Subcutaneous adipose tissue (tissue), 4 donors: ENCODE results near the gene ADAMTS18. TPM values are rescaled to one million over a fixed set of nuclear protein-coding genes. Genes with fewer than 3 reads are reported as not detected.

ENCODE experiments used
- total RNA-seq, 4 donors: library from RNA; depleted of rRNA; stranded (reverse); fragments of >200 nt; gene quantifications; one replicate each; pipeline ENCODE4 v1.1.0, GENCODE V29; 2016
- TF ChIP-seq, protein P1 (sequence below): fragments of 450-650 bp; IDR thresholded peaks from one replicate; pipeline ENCODE4 v1.5.1; 2016; ENCODE audit warnings: low read depth, mild to moderate bottlenecking, control low read depth, antibody characterized with exemption, moderate library complexity

ADAMTS18 gene
- total RNA-seq, 4 donors from 2014 or later, result 1.1 to 20.9 (median 3.1) TPM

DNA sequence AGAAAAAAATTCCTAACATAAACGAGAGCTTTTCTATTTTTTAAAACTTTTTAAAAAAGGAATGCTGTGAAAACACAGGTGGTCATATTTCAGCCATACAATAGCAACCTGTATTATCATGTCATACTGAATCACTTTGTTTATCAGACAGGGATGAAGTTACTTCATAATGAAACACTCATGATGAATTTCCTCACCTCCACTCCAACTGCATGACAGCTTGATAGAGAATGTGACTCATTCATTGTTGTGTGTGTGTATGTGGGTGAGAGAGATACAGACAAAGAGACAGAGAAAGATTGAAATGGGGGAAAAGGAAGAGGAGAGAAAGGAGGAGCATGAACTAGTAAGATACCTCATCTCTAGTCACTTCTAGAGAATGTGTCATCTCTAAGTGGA lies 126.7 kb downstream of the ADAMTS18 start:
- TF ChIP-seq, protein P1, sequence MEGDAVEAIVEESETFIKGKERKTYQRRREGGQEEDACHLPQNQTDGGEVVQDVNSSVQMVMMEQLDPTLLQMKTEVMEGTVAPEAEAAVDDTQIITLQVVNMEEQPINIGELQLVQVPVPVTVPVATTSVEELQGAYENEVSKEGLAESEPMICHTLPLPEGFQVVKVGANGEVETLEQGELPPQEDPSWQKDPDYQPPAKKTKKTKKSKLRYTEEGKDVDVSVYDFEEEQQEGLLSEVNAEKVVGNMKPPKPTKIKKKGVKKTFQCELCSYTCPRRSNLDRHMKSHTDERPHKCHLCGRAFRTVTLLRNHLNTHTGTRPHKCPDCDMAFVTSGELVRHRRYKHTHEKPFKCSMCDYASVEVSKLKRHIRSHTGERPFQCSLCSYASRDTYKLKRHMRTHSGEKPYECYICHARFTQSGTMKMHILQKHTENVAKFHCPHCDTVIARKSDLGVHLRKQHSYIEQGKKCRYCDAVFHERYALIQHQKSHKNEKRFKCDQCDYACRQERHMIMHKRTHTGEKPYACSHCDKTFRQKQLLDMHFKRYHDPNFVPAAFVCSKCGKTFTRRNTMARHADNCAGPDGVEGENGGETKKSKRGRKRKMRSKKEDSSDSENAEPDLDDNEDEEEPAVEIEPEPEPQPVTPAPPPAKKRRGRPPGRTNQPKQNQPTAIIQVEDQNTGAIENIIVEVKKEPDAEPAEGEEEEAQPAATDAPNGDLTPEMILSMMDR, result no peak

DNA sequence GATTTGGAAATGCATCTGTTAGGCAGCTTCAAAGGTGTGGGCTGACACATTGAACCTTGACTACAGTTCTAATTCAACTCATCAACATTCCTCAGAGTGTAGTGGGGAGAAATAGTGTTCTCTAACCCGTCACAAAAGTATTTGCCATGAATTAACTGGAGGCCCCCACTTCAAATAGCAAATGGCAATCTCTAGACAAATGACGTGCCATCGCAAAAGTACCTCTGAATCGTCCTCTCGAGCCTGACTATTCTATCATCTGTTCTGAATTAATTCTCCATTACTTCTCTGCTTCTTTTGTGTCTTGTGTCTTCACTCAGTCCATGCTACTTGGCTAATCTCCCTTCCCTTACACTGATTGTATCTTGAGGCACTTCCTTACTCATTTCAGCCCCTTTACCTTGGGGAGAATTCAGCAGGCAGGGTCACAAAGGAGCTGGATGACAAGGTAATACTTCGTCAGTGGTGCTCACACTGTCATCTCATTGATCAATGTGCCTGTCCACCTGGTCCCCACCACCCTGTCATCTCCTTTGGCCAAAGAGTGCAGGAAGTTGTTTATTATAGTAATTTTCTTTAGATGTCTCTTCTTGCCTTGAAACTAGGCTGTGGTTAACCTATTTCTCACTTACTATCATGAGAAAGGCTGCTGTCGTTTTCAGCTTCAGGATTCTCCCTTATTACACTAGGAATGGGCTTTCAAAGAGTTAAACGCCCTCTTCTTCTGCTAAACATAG lies 127.2 kb downstream of the ADAMTS18 start:
- TF ChIP-seq, protein P1, result no peak

GRCh38 chr16:77306075-77306474 lies 128.8 kb downstream of the ADAMTS18 start:
- TF ChIP-seq, protein P1, result no peak

DNA sequence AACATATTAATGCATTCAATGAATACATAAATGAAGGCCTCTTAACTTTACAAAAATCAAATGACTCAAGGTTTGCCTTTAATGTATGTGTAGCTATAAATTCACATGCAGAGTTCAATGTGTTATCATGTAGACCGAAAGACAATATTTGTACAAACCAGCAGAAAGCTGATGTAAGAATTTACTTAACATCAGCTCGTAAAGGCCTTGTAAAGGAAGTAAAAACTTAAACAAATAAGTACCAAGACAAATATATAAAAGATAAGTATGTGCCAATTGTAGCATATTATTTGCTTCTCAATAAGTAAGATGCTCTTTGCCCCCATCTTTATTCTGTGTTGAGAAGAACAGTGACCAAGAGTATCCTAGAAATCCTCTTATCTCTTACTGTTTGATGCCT lies 130.0 kb downstream of the ADAMTS18 start:
- TF ChIP-seq, protein P1, result no peak

DNA sequence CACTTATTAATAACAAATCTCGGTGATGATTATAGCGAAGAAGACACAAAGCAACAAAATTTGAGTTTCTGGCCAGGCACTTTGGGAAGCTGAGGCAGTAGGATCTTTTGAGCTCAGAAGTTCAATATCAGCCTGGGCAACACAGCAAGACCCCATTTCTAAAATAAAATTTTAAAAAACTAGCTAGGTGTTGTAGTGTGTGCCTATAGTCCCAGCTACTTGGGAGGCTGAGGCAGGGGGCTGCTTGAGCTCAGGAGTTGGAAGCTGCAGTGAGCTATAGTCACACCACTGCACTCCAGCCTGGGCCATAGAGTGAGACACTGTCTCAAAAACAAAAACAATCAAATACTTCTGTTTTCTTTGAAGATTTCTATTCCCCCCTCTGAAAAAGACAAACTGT lies 130.7 kb downstream of the ADAMTS18 start:
- TF ChIP-seq, protein P1, result no peak

DNA sequence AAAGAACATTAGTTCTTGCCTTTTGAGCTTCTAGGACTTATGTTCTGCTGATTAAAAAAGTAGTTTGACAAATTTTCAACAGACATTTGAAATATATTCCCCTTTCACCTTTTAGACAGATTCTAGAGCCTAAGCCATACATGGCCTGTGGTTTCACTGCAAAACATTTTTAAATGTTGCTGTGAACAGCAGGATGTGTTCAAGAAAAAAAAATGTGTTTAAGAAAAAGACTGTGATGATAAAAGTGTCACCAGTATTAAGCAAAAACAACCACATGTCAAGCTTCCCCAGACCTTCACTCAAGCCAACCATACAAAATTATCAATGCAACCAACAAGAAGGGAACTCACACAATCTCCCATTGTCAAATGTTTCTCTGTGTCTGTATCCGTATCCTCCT lies 132.2 kb downstream of the ADAMTS18 start:
- TF ChIP-seq, protein P1, result no peak

DNA sequence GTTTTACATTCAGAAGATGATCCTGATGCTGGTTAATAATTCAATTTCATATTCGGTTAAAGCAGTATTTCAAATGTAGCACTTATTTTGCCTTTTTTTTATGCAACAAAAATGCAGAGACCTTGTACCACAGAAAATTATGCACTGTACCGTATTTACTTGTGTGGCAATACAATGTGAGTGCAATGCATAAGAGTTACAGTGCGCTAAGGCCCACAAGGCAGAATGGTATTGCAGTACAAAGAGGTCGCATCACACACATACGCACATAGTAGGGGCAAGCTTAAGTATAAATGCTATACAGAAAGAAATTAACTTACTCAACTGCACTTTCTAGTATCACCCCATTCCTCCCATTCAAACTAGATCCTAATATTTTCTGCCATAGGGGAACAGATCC lies 132.6 kb downstream of the ADAMTS18 start:
- TF ChIP-seq, protein P1, result no peak
